SJSA1 (cell line): ENCODE measurements around the gene KRTAP12-3. TPM values are rescaled to one million over a fixed set of nuclear protein-coding genes. Genes with fewer than 3 reads are reported as not detected.
"Not testable (repeated sequence)": the region's sequence is repeated elsewhere in the genome, so short reads cannot be mapped to it uniquely, and the experiment has no call there.

Source experiments
- DNase-seq, 2 experiments: peaks; one replicate each; pipeline ENCODE4 v3.0.0-alpha.2; 2015 to 2020; ENCODE audit warnings: low spot score in 2 of 2, low read depth in 1 of 2
- H3K27ac ChIP-seq: fragments of 250-450 bp; sonication (Bioruptor Pico); 2 replicates; pipeline ENCODE4 v1.5.1; 2020; ENCODE audit warnings: mild to moderate bottlenecking, moderate library complexity
- H3K27me3 ChIP-seq: fragments of 250-450 bp; sonication (Bioruptor Pico); replicated peaks from 2 replicates; pipeline ENCODE4 v1.5.1; 2020; ENCODE audit warnings: mild to moderate bottlenecking, moderate library complexity
- H3K36me3 ChIP-seq: fragments of 250-450 bp; sonication (Bioruptor Pico); 2 replicates; pipeline ENCODE4 v1.5.1; 2020; ENCODE audit warnings: mild to moderate bottlenecking
- H3K4me1 ChIP-seq: fragments of 250-450 bp; sonication (Bioruptor Pico); replicated peaks from 2 replicates; pipeline ENCODE4 v1.6.1; 2021; ENCODE audit warnings: mild to moderate bottlenecking
- H3K4me3 ChIP-seq: fragments of 250-450 bp; sonication (Bioruptor Pico); 2 replicates; pipeline ENCODE4 v1.5.1; 2020; ENCODE audit warnings: mild to moderate bottlenecking
- H3K9me3 ChIP-seq: fragments of 250-450 bp; sonication (Bioruptor Pico); replicated peaks from 2 replicates; pipeline ENCODE4 v1.5.1; 2020; ENCODE audit warnings: mild to moderate bottlenecking
- total RNA-seq: library from RNA; depleted of rRNA; stranded (reverse); fragments of >200 nt; shearing (Covaris generic); gene quantifications from 2 replicates; pipeline ENCODE4 v1.2.3, GENCODE V29; 2014; rRNA removed

Gene KRTAP12-3
- not detected in 2 replicates for total RNA-seq

GRCh38 chr21:44657635-44658540 lies at the start of gene KRTAP12-3:
KRTAP12-3 (plus strand) TSS chr21:44657932; CDS start chr21:44657980, 48 bp downstream.
- no peaks in the 10 kb centered on the region; the same call in 1 of the 2 replicates for H3K4me1 ChIP-seq
- no peaks in the 10 kb centered on the region; the same call in 1 of the 2 replicates for H3K27me3 ChIP-seq
- 0 out of 2 replicates have a peak, but pooled peaks cover 4% of the 10 kb centered on the region for H3K9me3 ChIP-seq
- no peak within 1 kb of the TSS for H3K27ac ChIP-seq
- H3K4me3 ChIP-seq = no peak within 1 kb of the TSS
- no peak for DNase-seq
- no peaks in the 10 kb centered on the region for H3K36me3 ChIP-seq

- Histone ChIP-seq H3K9me3 (peaks cover 7% of the 10 kb centered on the region), H3K27ac (no peak overlapping the region), H3K4me3 (no peak overlapping the region), H3K36me3 (no peaks in the 10 kb centered on the region), H3K27me3 (peaks cover 10% of the 10 kb centered on the region; the same call in 1 of the 2 replicates), H3K4me1 (no peaks in the 10 kb centered on the region)
- DNase-seq = no peak
Measured at GRCh38 chr21:44609193-44609592, 48.5 kb upstream of the KRTAP12-3 start.

- H3K4me3 ChIP-seq, H3K27ac ChIP-seq, H3K4me1 ChIP-seq, H3K27me3 ChIP-seq, DNase-seq, H3K9me3 ChIP-seq, H3K36me3 ChIP-seq: not testable (repeated sequence)
Measured at GRCh38 chr21:44610157-44610843, 47.4 kb upstream of the KRTAP12-3 start.

DNA sequence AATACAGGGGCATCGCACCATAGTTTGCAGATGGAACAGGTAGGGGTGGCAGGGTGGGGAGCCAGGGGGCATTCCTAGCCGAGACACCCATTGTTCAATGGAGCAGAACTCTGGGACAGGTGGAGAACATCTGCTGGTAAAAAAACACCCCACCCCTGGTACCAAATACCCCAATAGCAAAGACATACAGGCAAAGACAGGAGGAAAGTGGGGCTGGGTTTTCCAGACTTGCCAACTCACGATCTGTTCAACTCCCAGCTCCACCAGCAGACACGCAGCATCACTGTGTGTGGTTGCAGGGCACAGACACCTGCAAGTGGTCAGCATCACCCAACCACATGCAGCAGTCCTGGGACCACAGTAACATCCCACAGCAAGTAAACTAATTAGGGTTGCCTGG lies 46.2 kb upstream of the KRTAP12-3 start:
- Histone ChIP-seq H3K27ac (no peak overlapping the region), H3K4me1 (no peaks in the 10 kb centered on the region), H3K4me3 (no peak overlapping the region), H3K36me3 (no peaks in the 10 kb centered on the region), H3K27me3 (peaks cover 9% of the 10 kb centered on the region; the same call in 1 of the 2 replicates), H3K9me3 (peaks cover 7% of the 10 kb centered on the region)
- no peak for DNase-seq

GRCh38 chr21:44612029-44612486 lies 45.7 kb upstream of the KRTAP12-3 start, which contains the start of gene KRTAP10-8:
KRTAP10-8 (plus strand) TSS chr21:44612079; CDS start chr21:44612101, 22 bp downstream.
- peaks cover 9% of the 10 kb centered on the region; the same call in 1 of the 2 replicates for H3K27me3 ChIP-seq
- H3K4me1 ChIP-seq = no peaks in the 10 kb centered on the region
- no peak within 1 kb of the TSS for H3K27ac ChIP-seq
- DNase-seq = no peak
- no peaks in the 10 kb centered on the region for H3K36me3 ChIP-seq
- H3K4me3 ChIP-seq = no peak within 1 kb of the TSS
- peaks cover 7% of the 10 kb centered on the region for H3K9me3 ChIP-seq

DNA sequence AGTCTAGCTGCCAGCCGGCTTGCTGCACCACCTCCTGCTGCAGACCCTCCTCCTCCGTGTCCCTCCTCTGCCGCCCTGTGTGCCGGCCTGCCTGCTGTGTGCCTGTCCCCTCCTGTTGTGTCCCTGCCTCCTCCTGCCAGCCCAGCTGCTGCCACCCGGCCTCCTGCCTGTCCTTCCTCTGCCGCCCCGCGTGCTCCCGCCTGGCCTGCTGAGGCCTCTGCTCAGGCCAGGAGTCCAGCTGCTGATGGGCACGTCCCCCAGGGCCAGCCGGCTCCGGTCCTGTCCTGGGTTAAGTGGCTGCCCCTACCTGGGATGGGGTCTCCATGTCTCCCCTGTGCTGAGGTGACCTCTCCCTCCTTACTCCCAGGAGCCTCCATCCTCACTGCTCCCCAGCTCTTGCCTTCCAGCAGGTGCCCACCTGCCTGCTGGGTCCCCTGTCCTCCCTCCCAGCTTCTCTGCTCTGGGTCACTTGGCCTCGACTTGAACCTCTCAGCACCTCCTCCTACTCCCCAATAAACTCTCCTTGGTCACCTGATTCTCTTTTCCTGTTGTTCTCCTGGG lies 45.0 kb upstream of the KRTAP12-3 start:
- H3K27me3 ChIP-seq = peaks cover 9% of the 10 kb centered on the region; the same call in 1 of the 2 replicates
- H3K9me3 ChIP-seq = peaks cover 7% of the 10 kb centered on the region
- no peaks in the 10 kb centered on the region for H3K4me1 ChIP-seq
- no peaks in the 10 kb centered on the region for H3K36me3 ChIP-seq
- DNase-seq = no peak
- H3K4me3 ChIP-seq = no peak overlapping the region
- H3K27ac ChIP-seq = no peak overlapping the region

DNA sequence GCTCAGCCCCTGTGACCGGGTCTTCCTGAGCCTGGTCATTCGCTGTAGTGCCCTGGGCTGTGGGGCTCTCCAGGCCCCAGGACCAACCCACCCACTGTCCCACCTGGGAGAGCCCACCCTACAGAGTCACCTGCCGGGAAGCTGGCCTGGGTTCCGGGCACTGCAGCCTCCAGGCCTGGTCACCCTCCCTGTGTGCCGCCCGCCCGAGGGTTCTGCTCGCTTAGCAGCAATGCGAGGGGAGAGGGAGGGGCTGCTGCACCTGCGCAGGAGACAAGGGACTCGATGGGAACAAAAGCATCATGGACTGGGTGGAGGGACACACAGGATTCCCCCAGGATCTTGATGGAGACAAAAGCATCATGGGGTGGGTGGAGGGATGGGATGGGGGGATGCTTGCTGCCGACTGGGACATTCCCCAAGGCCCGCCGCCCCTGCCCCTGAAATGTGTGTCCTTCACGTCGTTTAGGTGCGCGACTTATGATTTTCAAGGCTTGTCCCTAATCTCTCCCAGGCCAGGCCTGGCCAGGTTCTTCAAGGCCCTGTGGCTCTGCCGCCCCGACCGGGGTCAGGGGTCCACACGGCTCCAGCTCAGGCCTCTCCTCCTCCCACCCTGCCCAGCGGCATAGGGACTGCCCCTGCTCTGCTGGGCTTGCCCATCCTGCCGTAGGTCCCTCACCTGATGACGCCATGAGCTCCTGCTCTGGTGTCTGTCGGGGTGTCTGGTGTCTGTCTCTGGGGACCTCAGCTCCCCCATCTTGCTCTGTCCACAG lies 44.2 kb upstream of the KRTAP12-3 start:
- no peak for DNase-seq
- peaks cover 9% of the 10 kb centered on the region; the same call in 1 of the 2 replicates for H3K27me3 ChIP-seq
- H3K4me1 ChIP-seq = no peaks in the 10 kb centered on the region
- no peak overlapping the region for H3K4me3 ChIP-seq
- H3K27ac ChIP-seq = no peak overlapping the region
- H3K9me3 ChIP-seq = peaks cover 7% of the 10 kb centered on the region
- no peaks in the 10 kb centered on the region for H3K36me3 ChIP-seq

GRCh38 chr21:44614161-44614631 lies 43.5 kb upstream of the KRTAP12-3 start:
- Histone ChIP-seq H3K9me3 (peaks cover 6% of the 10 kb centered on the region), H3K27ac (no peak overlapping the region), H3K36me3 (no peaks in the 10 kb centered on the region), H3K27me3 (peaks cover 6% of the 10 kb centered on the region; the same call in 1 of the 2 replicates), H3K4me3 (no peak overlapping the region), H3K4me1 (no peaks in the 10 kb centered on the region)
- no peak for DNase-seq

DNA sequence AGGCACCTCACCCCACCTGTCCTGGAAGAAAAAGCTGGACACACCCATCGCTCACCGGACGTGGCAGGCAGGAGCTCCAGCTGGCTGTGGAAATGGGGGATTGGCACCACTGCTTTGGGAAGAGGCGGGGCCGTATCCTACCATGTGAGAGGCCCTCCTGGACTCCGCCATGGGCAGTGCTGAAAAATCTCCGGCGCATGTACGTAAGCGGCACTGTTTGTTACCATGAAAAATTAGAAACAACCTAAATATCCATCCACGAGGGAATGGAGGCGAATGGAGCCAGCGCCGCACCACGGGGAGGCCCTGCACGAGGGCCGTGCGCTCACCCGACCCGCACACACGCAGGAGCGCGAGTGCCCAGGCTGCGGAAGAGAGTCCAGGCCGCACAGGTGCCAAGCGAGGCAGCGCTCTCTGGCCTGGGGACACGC lies 42.8 kb upstream of the KRTAP12-3 start:
- Histone ChIP-seq H3K9me3 (peaks cover 4% of the 10 kb centered on the region), H3K4me1 (no peaks in the 10 kb centered on the region), H3K27me3 (peaks cover 4% of the 10 kb centered on the region; the same call in 1 of the 2 replicates), H3K36me3 (no peaks in the 10 kb centered on the region), H3K4me3 (no peak overlapping the region), H3K27ac (no peak overlapping the region)
- DNase-seq = no peak

- no peaks in the 10 kb centered on the region for H3K4me1 ChIP-seq
- peaks cover 4% of the 10 kb centered on the region; the same call in 1 of the 2 replicates for H3K27me3 ChIP-seq
- no peak overlapping the region for H3K4me3 ChIP-seq
- peaks cover 6% of the 10 kb centered on the region for H3K9me3 ChIP-seq
- no peak overlapping the region for H3K27ac ChIP-seq
- DNase-seq = no peak
- no peaks in the 10 kb centered on the region for H3K36me3 ChIP-seq
Measured at GRCh38 chr21:44615466-44615865, 42.3 kb upstream of the KRTAP12-3 start.

- Histone ChIP-seq H3K4me3 (no peak overlapping the region), H3K9me3 (peaks cover 6% of the 10 kb centered on the region), H3K27ac (no peak overlapping the region), H3K4me1 (no peaks in the 10 kb centered on the region), H3K36me3 (no peaks in the 10 kb centered on the region), H3K27me3 (peaks cover 4% of the 10 kb centered on the region; the same call in 1 of the 2 replicates)
- no peak for DNase-seq
Measured at GRCh38 chr21:44615911-44616590, 41.7 kb upstream of the KRTAP12-3 start.

DNA sequence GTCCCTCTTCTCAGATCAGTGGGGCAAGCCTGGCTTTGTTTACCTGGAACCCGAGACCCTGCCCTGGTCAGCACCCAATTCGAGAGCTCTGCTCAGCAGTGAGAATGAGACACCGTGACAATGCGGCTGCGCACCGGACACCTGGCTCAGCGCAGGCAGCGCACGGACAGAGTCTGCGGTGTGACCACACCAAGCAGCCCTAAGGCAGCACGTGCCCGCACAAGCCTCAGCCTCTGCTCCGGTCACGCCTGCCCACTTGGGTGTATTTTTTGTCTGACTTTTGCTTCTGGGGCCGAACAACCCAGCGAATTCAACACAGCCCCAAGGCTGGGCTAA lies 41.2 kb upstream of the KRTAP12-3 start:
- Histone ChIP-seq H3K27ac (no peak overlapping the region), H3K4me3 (no peak overlapping the region), H3K9me3 (peaks cover 6% of the 10 kb centered on the region), H3K27me3 (peaks cover 4% of the 10 kb centered on the region; the same call in 1 of the 2 replicates), H3K4me1 (no peaks in the 10 kb centered on the region), H3K36me3 (no peaks in the 10 kb centered on the region)
- no peak for DNase-seq
